A673 (cell line): Measurements from ENCODE around the gene PCSK1N.
"Not testable (repeated sequence)": the region's sequence is repeated elsewhere in the genome, so short reads cannot be mapped to it uniquely, and the experiment has no call there.

Experiments used
- EZH2 ChIP-seq: fragments of 200-600 bp; sonication (generic); IDR thresholded peaks from 2 replicates; pipeline ENCODE4 v1.6.1; 2017; ENCODE audit warnings: borderline replicate concordance, low read depth, mild to moderate bottlenecking, mixed read lengths, antibody characterized with exemption, low read length; ENCODE audit not compliant: poor library complexity, severe bottlenecking
- TF ChIP-seq, protein P1 (sequence below): fragments of 300-800, 200-600 bp; sonication (generic); conservative IDR thresholded peaks from 2 replicates; pipeline ENCODE4 v1.5.1; 2017; ENCODE audit warnings: low read depth, mild to moderate bottlenecking, antibody characterized with exemption, low read length, moderate library complexity, mixed read lengths

DNA sequence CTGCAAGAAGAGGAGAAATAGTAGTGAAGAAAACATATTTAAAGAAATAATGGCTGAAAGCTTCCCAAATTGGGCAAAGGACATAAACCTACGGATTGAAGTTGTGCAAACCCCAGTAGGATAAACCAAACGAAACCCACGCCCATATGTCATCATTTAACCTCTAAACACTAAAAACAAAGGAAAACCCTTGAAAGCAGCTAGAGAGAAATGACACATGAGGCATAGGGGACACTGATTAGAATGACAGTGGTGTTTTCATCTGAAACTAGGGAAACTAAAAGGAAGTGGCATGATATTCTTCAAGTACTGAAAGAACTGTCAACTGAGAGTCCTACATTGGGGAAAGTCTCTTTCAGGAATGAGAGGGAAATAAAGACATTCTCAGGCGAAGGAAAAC, 41.5 kb upstream of the PCSK1N start:
- TF ChIP-seq, protein P1, sequence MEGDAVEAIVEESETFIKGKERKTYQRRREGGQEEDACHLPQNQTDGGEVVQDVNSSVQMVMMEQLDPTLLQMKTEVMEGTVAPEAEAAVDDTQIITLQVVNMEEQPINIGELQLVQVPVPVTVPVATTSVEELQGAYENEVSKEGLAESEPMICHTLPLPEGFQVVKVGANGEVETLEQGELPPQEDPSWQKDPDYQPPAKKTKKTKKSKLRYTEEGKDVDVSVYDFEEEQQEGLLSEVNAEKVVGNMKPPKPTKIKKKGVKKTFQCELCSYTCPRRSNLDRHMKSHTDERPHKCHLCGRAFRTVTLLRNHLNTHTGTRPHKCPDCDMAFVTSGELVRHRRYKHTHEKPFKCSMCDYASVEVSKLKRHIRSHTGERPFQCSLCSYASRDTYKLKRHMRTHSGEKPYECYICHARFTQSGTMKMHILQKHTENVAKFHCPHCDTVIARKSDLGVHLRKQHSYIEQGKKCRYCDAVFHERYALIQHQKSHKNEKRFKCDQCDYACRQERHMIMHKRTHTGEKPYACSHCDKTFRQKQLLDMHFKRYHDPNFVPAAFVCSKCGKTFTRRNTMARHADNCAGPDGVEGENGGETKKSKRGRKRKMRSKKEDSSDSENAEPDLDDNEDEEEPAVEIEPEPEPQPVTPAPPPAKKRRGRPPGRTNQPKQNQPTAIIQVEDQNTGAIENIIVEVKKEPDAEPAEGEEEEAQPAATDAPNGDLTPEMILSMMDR, result not testable (repeated sequence)
- TF ChIP-seq EZH2, result not testable (repeated sequence)
